Stomach (tissue), 4 donors: Measurements from ENCODE around the gene RALGDS.

Experiments
- EP300 ChIP-seq: sonication (generic); formaldehyde crosslinking; IDR thresholded peaks from one replicate; pipeline ENCODE4 v1.6.1; 2017; ENCODE audit warnings: antibody characterized with exemption
- POLR2AphosphoS5 ChIP-seq, 3 donors: sonication (generic); formaldehyde crosslinking; IDR thresholded peaks; one replicate each; pipeline ENCODE4 v1.6.1; 2016; ENCODE audit warnings: antibody characterized with exemption in 3 of 3
- TF ChIP-seq, protein P1 (sequence below), 7 experiments: fragments of 450-650 bp in 4 of 7; fragments of 200-600 bp in 3 of 7; sonication (generic) in 3 of 7; IDR thresholded peaks; one replicate each; pipeline ENCODE4 v1.5.1; 2016 to 2019; ENCODE audit warnings: antibody characterized with exemption in 7 of 7, control low read depth in 2 of 7, mild to moderate bottlenecking in 1 of 7

DNA sequence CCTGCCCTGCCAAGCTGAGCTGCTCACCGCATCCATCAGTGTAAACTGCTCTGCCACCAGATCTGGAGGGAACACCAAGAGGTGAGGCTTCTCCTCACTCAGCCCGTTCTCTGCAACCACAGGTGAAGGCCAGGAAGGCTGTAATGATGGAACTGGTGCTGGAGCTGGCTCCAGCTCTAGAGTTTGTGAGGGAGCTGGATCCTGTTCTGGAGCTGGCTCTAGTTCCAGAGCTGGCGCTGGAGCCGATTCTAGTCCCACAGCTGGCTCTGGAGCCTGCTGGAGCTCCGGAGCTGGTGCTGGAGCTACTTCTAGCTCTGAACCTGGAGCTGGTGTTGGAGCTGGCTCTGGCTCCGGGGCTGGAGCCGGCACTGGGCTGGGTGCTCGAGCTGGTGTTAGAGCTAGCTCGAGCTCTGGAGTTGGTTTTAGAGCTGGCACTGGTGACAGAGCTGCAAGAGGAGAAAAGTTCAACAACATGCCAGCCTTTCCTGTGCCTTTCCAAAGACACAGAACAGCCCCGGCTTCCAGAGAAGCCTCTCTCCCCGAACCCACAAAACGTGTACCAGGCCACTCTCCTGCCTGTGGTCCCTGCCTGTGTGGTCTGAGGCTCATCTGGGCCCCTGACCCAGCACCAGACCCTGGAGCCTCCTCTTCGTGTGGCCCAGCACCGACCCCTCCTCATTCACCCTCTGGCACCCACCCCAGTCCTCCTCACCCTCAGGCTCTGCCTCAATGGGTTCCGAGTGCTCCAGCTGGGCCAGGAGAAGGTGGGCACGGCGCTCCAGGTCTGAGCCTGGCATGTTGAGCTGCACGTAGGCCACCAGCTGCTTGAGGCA, 12.9 kb downstream of the RALGDS start:
- TF ChIP-seq, protein P1, sequence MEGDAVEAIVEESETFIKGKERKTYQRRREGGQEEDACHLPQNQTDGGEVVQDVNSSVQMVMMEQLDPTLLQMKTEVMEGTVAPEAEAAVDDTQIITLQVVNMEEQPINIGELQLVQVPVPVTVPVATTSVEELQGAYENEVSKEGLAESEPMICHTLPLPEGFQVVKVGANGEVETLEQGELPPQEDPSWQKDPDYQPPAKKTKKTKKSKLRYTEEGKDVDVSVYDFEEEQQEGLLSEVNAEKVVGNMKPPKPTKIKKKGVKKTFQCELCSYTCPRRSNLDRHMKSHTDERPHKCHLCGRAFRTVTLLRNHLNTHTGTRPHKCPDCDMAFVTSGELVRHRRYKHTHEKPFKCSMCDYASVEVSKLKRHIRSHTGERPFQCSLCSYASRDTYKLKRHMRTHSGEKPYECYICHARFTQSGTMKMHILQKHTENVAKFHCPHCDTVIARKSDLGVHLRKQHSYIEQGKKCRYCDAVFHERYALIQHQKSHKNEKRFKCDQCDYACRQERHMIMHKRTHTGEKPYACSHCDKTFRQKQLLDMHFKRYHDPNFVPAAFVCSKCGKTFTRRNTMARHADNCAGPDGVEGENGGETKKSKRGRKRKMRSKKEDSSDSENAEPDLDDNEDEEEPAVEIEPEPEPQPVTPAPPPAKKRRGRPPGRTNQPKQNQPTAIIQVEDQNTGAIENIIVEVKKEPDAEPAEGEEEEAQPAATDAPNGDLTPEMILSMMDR (IDR thresholded peaks at IDR 0.05), result no peak
- TF ChIP-seq POLR2AphosphoS5 (IDR thresholded peaks at IDR 0.05) (no peak), EP300 (no peak)
